HEK293 (cell line): ENCODE data around the gene REG1B.

Experiments
- CTCF ChIA-PET: fragments of 350-600 bp; formaldehyde crosslinking; extraction: SDS; loops from one replicate; lab custom pipeline; 2021; ENCODE audit warnings: antibody characterized with exemption; lab: Yijun Ruan, JAX
- POLR2A ChIA-PET: fragments of 300-600 bp; formaldehyde crosslinking; extraction: SDS; loops from one replicate; lab custom pipeline; 2020; ENCODE audit warnings: antibody characterized with exemption, inconsistent platforms; lab: Yijun Ruan, JAX
- H3K27ac ChIP-seq: fragments of 200-500 bp; sonication (Bioruptor generic); 2 replicates; pipeline ENCODE4 v1.5.1; 2014; ENCODE audit warnings: low read depth, low read length, control low read depth, inconsistent platforms; ENCODE audit errors: extremely low read depth
- H3K36me3 ChIP-seq, 2 experiments: fragments of 200-500 bp in 1 of 2; sonication (Bioruptor generic) in 1 of 2; 1 replicate in 1 of 2; 2 replicates in 1 of 2; pipeline ENCODE4 v1.5.1; 2014 to 2017; ENCODE audit warnings: inconsistent platforms in 2 of 2, low read length in 2 of 2; ENCODE audit not compliant: control insufficient read depth in 2 of 2, insufficient read depth in 1 of 2
- H3K4me1 ChIP-seq: fragments of 200-500 bp; sonication (Bioruptor generic); 2 replicates; pipeline ENCODE4 v1.5.1; 2014; ENCODE audit warnings: mild to moderate bottlenecking, low read length, inconsistent platforms; ENCODE audit not compliant: control insufficient read depth, insufficient read depth
- H3K4me3 ChIP-seq: 2 replicates; pipeline ENCODE4 v1.5.1; 2011; ENCODE audit warnings: low read depth, mild to moderate bottlenecking, control low read depth, low read length, moderate library complexity
- H3K9me3 ChIP-seq: fragments of 200-500 bp; sonication (Bioruptor generic); 2 replicates; pipeline ENCODE4 v1.5.1; 2014; ENCODE audit warnings: low read depth, low read length, inconsistent platforms; ENCODE audit not compliant: control insufficient read depth, insufficient read depth
- ELK4 ChIP-seq: IDR thresholded peaks from 2 replicates; pipeline ENCODE4 v1.6.1; 2011; ENCODE audit warnings: mild to moderate bottlenecking, low read depth, low read length, borderline replicate concordance
- GLI2 ChIP-seq: fragments of 450-650 bp; formaldehyde crosslinking; IDR thresholded peaks from 2 replicates; pipeline ENCODE4; 2017; ENCODE audit warnings: missing biosample characterization, missing genetic modification characterization, low read depth, borderline replicate concordance
- HOXD13 ChIP-seq: sonication (generic); formaldehyde crosslinking; IDR thresholded peaks from 2 replicates; pipeline ENCODE4 v1.8.0; 2022; ENCODE audit warnings: missing genetic modification reagents, borderline replicate concordance
- KLF1 ChIP-seq: fragments of 450-650 bp; formaldehyde crosslinking; IDR thresholded peaks from 2 replicates; pipeline ENCODE4 v1.5.1; 2016; ENCODE audit warnings: missing biosample characterization, missing genetic modification characterization
- KLF7 ChIP-seq: fragments of 450-650 bp; formaldehyde crosslinking; IDR thresholded peaks from 2 replicates; pipeline ENCODE4 v1.5.1; 2016; ENCODE audit warnings: missing biosample characterization, missing genetic modification characterization, borderline replicate concordance
- OVOL3 ChIP-seq: fragments of 450-650 bp; formaldehyde crosslinking; IDR thresholded peaks from 2 replicates; pipeline ENCODE4 v1.5.1; 2016; ENCODE audit warnings: missing biosample characterization, missing genetic modification characterization
- ZBTB10 ChIP-seq: fragments of 450-650 bp; formaldehyde crosslinking; IDR thresholded peaks from 2 replicates; pipeline ENCODE4 v1.5.1; 2016; ENCODE audit warnings: missing biosample characterization, missing genetic modification characterization
- ZEB2 ChIP-seq: fragments of 450-650 bp; formaldehyde crosslinking; IDR thresholded peaks from 2 replicates; pipeline ENCODE4 v1.5.1; 2016; ENCODE audit warnings: missing biosample characterization, missing genetic modification characterization
- ZNF10 ChIP-seq: fragments of 450-650 bp; formaldehyde crosslinking; IDR thresholded peaks from 2 replicates; pipeline ENCODE4 v1.5.1; 2017; ENCODE audit warnings: missing biosample characterization, missing genetic modification characterization
- ZNF169 ChIP-seq: fragments of 450-650 bp; formaldehyde crosslinking; IDR thresholded peaks from 2 replicates; pipeline ENCODE4 v1.5.1; 2016; ENCODE audit warnings: missing biosample characterization, missing genetic modification characterization
- ZNF202 ChIP-seq: fragments of 450-650 bp; formaldehyde crosslinking; IDR thresholded peaks from 2 replicates; pipeline ENCODE4 v1.5.1; 2016; ENCODE audit warnings: missing biosample characterization, missing genetic modification characterization, borderline replicate concordance
- ZNF211 ChIP-seq: fragments of 450-650 bp; formaldehyde crosslinking; IDR thresholded peaks from 2 replicates; pipeline ENCODE4 v1.5.1; 2016; ENCODE audit warnings: low read depth, missing biosample characterization, missing genetic modification characterization
- ZNF26 ChIP-seq: fragments of 450-650 bp; formaldehyde crosslinking; IDR thresholded peaks from 2 replicates; pipeline ENCODE4 v1.5.1; 2016; ENCODE audit warnings: missing biosample characterization, missing genetic modification characterization
- ZNF394 ChIP-seq: fragments of 450-650 bp; formaldehyde crosslinking; IDR thresholded peaks from 2 replicates; pipeline ENCODE4 v1.5.1; 2016; ENCODE audit warnings: missing biosample characterization, missing genetic modification characterization, mild to moderate bottlenecking, moderate library complexity, borderline replicate concordance
- ZNF610 ChIP-seq: fragments of 450-650 bp; formaldehyde crosslinking; IDR thresholded peaks from 2 replicates; pipeline ENCODE4 v1.5.1; 2016; ENCODE audit warnings: missing biosample characterization, missing genetic modification characterization, borderline replicate concordance
- ZNF621 ChIP-seq: fragments of 450-650 bp; formaldehyde crosslinking; IDR thresholded peaks from 2 replicates; pipeline ENCODE4 v1.5.1; 2017; ENCODE audit warnings: missing biosample characterization, missing genetic modification characterization
- ZNF623 ChIP-seq: fragments of 450-650 bp; formaldehyde crosslinking; IDR thresholded peaks from 2 replicates; pipeline ENCODE4 v1.5.1; 2016; ENCODE audit warnings: missing biosample characterization, missing genetic modification characterization
- ZNF660 ChIP-seq: fragments of 450-650 bp; IDR thresholded peaks from 2 replicates; pipeline ENCODE4 v1.5.1; 2018; ENCODE audit warnings: missing biosample characterization, mild to moderate bottlenecking, missing genetic modification characterization
- ZNF701 ChIP-seq: fragments of 450-650 bp; formaldehyde crosslinking; IDR thresholded peaks from 2 replicates; pipeline ENCODE4 v1.5.1; 2016; ENCODE audit warnings: missing biosample characterization, missing genetic modification characterization
- TF ChIP-seq, protein P1 (sequence below): fragments of 450-650 bp; formaldehyde crosslinking; IDR thresholded peaks from 2 replicates; pipeline ENCODE4 v1.5.1; 2016; ENCODE audit warnings: missing biosample characterization, missing genetic modification characterization
- TF ChIP-seq, protein P2 (sequence below): fragments of 450-650 bp; formaldehyde crosslinking; IDR thresholded peaks from 2 replicates; pipeline ENCODE4 v1.5.1; 2016; ENCODE audit warnings: missing biosample characterization, missing genetic modification characterization
- TF ChIP-seq, protein P3 (sequence below): fragments of 450-650 bp; formaldehyde crosslinking; IDR thresholded peaks from 2 replicates; pipeline ENCODE4 v1.5.1; 2016; ENCODE audit warnings: missing biosample characterization, missing genetic modification characterization, borderline replicate concordance

Gene REG1B

DNA sequence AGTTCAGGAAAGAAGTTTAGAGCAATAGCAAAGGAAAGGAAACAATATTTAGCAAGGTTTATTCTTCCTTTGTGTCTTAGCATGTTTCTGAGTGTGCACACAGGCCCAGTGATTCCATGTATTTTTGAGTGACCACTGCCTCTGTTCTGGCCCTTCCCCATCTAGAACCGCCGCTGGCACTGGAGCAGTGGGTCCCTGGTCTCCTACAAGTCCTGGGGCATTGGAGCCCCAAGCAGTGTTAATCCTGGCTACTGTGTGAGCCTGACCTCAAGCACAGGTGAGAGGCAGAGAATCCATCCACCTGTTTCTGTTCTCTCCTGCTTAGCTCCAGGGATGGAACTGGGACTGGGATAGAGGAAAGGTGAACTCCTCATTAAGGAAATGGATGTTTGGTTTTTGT is 34.9 kb upstream of the REG1B start:
- no peaks in the 10 kb centered on the region for H3K9me3 ChIP-seq
- no peak overlapping the region for H3K27ac ChIP-seq
- TF ChIP-seq ZNF169 (tag by site-specific recombination) = no peak
- TF ChIP-seq, protein P1, sequence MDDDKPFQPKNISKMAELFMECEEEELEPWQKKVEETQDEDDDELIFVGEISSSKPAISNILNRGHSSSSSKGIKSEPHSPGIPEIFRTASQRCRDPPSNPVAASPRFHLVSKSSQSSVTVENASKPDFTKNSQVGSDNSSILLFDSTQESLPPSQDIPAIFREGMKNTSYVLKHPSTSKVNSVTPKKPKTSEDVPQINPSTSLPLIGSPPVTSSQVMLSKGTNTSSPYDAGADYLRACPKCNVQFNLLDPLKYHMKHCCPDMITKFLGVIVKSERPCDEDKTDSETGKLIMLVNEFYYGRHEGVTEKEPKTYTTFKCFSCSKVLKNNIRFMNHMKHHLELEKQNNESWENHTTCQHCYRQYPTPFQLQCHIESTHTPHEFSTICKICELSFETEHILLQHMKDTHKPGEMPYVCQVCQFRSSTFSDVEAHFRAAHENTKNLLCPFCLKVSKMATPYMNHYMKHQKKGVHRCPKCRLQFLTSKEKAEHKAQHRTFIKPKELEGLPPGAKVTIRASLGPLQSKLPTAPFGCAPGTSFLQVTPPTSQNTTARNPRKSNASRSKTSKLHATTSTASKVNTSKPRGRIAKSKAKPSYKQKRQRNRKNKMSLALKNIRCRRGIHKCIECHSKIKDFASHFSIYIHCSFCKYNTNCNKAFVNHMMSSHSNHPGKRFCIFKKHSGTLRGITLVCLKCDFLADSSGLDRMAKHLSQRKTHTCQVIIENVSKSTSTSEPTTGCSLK (tag by site-specific recombination) = no peak
- no peak for TF ChIP-seq KLF1 (tag by site-specific recombination)
- TF ChIP-seq, protein P2, sequence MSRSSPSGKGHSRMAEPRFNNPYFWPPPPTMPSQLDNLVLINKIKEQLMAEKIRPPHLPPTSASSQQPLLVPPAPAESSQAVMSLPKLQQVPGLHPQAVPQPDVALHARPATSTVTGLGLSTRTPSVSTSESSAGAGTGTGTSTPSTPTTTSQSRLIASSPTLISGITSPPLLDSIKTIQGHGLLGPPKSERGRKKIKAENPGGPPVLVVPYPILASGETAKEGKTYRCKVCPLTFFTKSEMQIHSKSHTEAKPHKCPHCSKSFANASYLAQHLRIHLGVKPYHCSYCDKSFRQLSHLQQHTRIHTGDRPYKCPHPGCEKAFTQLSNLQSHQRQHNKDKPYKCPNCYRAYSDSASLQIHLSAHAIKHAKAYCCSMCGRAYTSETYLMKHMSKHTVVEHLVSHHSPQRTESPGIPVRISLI = no peak
- no peak for TF ChIP-seq ZNF701 (tag by site-specific recombination)
- TF ChIP-seq ZNF394 (tag by site-specific recombination) = no peak
- TF ChIP-seq ZNF621 (tag by site-specific recombination) = no peak
- no peak for TF ChIP-seq HOXD13 (CRISPR knock-in tag)
- no peak for TF ChIP-seq KLF7 (tag by site-specific recombination)
- TF ChIP-seq ZNF610 (tag by site-specific recombination) = no peak
- TF ChIP-seq, protein P3, sequence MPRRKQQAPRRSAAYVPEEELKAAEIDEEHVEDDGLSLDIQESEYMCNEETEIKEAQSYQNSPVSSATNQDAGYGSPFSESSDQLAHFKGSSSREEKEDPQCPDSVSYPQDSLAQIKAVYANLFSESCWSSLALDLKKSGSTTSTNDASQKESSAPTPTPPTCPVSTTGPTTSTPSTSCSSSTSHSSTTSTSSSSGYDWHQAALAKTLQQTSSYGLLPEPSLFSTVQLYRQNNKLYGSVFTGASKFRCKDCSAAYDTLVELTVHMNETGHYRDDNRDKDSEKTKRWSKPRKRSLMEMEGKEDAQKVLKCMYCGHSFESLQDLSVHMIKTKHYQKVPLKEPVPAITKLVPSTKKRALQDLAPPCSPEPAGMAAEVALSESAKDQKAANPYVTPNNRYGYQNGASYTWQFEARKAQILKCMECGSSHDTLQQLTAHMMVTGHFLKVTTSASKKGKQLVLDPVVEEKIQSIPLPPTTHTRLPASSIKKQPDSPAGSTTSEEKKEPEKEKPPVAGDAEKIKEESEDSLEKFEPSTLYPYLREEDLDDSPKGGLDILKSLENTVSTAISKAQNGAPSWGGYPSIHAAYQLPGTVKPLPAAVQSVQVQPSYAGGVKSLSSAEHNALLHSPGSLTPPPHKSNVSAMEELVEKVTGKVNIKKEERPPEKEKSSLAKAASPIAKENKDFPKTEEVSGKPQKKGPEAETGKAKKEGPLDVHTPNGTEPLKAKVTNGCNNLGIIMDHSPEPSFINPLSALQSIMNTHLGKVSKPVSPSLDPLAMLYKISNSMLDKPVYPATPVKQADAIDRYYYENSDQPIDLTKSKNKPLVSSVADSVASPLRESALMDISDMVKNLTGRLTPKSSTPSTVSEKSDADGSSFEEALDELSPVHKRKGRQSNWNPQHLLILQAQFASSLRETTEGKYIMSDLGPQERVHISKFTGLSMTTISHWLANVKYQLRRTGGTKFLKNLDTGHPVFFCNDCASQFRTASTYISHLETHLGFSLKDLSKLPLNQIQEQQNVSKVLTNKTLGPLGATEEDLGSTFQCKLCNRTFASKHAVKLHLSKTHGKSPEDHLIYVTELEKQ (tag by site-specific recombination) = no peak
- TF ChIP-seq ZBTB10 (tag by site-specific recombination) = no peak
- no peak for TF ChIP-seq ZNF202 (tag by site-specific recombination)
- no peak for TF ChIP-seq ZNF623
- H3K4me1 ChIP-seq = no peaks in the 10 kb centered on the region
- CTCF ChIA-PET = no interaction called here
- H3K36me3 ChIP-seq = no peaks in the 10 kb centered on the region
- POLR2A ChIA-PET = no interaction called here
- no peak overlapping the region for H3K4me3 ChIP-seq

DNA sequence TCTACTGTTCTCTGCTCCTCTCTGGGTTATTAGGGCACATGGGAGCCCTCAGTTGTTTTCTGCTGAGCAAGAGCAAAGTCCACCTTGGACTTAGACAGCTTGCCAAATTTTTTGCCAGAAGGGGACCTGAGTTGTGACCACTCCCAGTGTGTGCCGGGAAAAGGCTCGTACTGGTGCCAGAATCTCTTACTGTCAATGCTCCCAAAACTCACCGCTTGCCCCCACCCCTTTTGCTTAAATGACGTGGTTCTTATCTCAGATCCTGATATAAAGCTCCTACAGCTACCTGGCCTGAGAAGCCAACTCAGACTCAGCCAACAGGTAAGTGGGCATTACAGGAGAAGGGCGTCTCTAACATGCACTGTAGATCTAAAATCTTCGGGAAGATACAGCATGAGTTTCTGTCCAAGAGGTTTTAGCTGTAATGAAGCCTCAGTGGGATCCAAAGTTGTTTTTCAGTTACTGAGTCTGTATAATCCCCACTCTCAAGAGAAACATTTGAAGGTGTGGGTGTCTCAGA is 32.5 kb upstream of the REG1B start, which contains the start of gene REG1A:
REG1A (plus strand) TSS at position 295 of the 520 bp plus-strand sequence. CDS start 374 bp downstream, outside the sequence.
- H3K4me3 ChIP-seq = no peak within 1 kb of the TSS
- CTCF ChIA-PET = no interaction called here
- TF ChIP-seq ZNF660 (tag by site-specific recombination) (no peak), GLI2 (no peak), ZNF211 (no peak), ZEB2 (no peak), OVOL3 (tag by site-specific recombination) (no peak), ZNF26 (no peak), ELK4 (no peak), ZNF10 (tag by site-specific recombination) (no peak)
- TF ChIP-seq, protein P2 = no peak

More for the DNA sequence above, 32.5 kb upstream of the REG1B start, which contains the start of gene REG1A:
- H3K4me1 ChIP-seq = no peaks in the 10 kb centered on the region
- no peaks in the 10 kb centered on the region for H3K36me3 ChIP-seq
- H3K9me3 ChIP-seq = no peaks in the 10 kb centered on the region
- H3K27ac ChIP-seq = no peak within 1 kb of the TSS
- POLR2A ChIA-PET = no interaction called here
